GM19372 (cell line): ENCODE data around the gene ARL5C.

Source experiments
- ATAC-seq: cut with Tn5 transposase; IDR thresholded peaks from one replicate; pipeline ENCODE4 v1.9.1; 2021; ENCODE audit warnings: mild to moderate bottlenecking, low read depth, moderate library complexity; ENCODE audit not compliant: unreplicated experiment

The ARL5C gene

DNA sequence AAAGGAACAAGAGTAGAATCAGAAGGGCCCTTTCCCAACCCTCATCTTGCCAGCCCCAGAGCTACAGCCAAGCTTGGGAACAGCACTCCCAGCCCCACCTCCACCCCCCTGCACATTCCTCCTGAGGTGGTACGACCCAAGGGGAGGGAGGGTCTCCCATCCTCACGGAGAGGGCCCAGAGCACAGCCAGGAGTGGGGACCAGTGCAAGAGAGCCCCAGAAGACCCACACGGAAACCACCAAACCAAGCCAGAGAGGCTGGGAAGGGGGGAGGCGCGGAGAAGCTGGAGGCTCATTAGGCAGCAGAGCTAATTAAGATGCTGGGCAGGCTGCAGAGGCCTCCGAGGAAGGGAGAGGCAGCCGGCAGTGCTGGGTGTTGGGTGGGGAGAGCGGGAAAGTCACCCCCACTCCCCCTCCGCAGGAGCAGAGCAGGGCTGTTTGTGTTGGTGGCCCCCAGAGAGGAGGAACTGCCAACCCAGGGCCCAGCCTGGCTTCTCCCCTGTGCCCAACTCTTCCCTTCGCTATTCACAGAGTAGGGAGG, 29.1 kb upstream of the ARL5C start:
- no peak for ATAC-seq

DNA sequence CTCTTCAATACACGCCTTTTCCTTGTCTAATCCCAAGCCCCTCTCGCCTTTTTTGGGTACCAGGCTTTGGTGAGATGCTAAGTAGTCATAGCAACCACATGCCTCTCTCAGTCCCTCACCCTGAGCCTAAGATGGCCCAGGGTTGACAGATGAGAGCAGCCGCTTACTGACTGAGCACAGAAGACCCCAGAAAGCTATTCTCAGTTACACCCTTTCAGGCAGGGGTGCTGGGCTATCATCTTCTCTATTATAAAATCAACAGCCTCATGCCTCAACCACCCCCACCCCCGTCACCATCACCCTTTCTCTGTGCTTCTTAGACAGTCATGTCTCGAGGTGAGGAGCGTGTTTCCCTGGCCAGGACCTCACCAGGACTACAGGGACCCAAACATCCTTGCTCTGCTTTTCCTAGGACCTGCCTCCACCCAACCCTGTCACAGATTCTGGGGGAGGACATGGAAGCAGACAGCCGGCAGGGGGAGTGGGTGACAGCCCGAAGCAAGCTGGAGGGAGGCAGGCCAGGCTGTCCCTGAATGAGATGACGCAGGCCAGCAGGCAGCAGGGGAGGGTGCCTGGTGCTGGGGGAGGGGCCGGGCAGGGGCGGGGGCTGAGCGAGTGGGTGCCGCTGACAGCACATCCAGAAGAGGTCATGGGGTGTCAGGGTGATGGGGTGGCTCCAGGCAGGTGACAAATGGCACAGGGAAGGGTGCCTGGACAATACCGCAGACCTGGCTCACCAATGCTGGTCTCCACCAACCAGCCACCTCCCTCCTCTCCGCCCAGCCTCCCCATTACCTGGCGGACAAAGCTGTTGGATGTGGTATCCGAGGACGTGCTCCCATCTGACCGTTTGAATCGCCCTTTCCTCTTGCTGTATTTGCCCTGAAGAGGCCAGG, 28.4 kb upstream of the ARL5C start:
- ATAC-seq = no peak

DNA sequence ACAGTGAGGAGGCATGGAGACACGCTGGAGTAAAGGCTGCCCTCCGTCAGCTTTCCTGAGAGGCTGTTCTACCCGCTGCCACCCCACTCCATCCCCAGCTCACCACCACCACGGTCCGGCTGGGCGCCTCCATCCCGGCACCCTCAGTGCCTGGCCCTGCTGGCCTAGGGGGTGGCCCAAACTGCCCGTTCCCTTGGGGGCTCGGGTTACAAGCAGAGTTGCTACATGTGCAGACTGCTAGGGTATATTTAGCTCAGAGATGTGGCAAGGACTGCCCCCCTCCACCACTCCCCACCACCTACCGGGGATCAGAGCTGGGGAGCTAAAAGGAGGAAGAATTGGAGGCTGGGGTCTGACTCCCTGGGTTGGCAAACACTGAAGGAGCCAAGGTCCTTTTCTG, 27.4 kb upstream of the ARL5C start:
- ATAC-seq = no peak

DNA sequence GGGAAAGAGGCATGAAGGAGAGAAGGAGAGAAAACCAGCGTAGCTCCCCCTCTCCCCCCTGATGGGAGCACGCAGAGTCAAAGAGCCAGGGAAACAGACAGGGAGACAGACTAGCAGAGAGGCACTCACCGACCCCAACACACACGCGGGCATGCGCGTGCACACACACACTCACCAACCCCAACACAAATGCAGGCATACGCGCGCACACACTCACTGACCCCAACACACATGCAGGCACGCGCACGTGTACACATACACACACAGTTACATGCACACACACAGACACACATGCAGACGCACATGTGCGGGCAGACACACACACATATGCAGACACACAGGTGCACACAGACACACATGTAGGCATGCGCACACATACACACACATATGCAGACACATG, 26.9 kb upstream of the ARL5C start:
- ATAC-seq = no peak

DNA sequence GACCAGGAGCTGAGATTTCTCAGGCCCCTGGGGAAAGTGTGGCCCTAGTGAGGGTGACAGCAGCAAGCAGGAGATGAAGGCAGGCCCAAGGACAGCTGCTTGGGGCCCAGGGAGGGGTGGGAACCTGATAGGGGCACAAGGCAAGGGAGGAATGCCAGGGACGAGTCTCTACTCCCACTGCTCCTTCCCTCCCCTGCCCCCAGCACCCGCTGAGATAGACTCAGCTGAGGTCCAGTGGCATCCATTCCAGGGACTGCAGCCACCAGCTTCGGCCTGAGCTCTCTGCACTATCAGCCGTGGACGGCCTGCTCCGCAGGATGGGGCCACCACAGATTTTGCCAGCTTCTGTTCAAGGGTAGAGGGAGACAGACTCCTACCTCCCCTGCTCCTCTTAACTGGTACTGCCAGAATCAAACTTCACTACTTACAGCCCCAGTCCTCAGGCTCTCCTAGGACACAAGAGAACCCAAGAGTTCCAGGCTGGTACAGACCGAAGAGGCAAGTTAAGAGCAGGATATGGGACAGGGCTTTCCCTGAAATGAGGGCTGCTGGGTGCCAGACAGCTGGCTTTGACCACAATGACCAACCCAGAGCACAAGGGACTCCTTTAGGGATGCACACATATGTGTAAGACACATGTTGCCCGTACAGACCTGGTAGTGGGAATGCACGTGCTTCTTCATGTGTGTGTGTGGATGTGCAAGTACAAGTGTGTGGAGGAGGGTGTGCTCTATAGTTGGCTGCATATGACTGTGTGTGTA, 26.0 kb upstream of the ARL5C start:
- no peak for ATAC-seq

DNA sequence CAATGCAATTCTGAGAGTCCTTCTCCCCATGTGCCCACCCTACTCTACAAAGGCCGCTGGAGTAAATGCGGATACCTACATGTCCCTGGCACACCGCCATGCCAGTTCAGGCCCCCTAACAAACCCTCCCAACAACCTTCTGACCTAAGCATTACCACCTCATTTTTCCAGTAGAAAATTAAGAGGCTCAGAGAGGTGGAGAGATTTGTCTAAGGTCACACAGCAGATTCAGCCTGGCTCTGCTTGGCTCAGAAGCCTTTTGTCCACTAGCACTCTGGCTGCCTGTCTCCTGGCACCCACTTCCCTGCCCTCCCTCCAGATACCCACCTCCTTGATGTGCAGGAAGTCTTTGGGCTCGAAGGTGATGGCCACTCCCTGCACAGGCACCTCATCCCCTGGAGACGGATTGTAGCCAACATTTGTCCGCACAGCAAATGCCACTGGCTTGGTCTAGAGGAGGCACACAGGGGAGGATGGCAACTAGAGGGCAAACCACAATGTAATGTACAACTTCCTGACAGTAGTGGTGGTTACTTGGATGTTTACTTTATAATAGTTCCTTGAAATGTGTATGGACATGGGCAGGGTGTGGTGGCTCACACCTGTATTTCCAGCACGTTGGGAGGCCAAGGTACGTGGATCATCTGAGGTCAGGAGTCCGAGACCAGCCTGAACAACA, 21.3 kb upstream of the ARL5C start:
- no peak for ATAC-seq

DNA sequence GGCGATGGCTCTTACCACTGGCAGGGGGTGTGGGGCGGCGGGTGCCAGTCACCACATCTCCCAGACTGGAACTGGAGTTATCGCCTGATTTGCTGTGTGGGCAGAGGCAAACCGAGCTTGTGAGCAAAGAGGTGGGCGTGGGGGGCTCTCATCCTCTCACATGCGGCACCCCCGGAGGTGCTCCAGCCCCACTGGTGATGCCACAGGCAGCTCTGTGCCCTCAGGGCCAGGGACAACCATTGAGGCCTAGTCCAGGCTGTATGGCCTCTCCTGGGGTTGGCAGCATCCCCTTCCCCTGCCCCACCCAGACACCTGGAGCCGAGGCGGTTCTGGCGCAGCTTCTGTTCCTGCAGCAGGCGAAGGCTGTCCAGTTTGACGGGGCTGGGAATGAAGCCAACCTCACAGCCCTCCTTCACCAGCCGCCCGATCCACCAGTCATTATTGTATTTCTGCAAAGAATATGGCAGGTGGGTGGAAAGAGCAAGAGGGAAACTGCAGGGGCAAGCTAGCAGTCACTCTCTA, 20.6 kb upstream of the ARL5C start:
- no peak for ATAC-seq

DNA sequence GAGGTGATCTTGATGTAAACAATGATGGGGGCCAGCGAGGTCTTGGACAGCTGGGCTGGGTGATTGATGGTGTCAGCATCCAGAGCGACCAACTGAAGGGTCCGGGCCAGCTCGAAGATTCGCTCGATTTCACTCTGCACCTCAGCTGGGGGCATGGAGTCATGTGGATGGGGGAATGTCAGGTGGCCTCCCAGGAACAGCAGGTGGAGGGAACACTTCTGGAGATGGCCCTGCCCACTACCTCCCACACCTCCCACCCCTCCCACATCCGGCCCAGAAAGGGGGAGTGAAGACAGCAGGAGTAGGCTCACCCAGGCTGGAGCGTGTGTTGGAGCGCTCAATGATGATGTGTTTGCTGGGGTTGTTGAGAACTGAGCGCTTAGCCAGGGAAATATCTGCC, 17.8 kb upstream of the ARL5C start:
- ATAC-seq = no peak

DNA sequence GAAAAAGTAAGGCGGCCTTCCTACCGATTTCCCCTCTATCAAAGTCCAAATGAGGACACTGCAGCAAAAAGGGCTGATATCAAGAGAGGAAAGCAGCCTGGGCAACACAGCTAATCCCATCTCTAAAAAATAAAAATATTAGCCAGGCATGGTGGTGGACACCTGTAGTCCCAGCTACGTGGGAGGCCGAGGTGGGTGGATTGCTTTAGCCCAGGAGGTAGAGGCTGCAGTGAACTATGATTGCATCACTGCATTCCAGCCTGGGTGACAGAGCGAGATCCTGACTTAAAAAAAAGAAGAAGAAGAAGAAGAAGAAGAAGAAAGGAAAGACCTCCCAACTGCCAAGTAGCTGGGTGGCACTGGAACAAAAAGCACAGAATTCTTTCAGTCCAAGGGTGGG, 17.1 kb upstream of the ARL5C start:
- ATAC-seq = no peak

DNA sequence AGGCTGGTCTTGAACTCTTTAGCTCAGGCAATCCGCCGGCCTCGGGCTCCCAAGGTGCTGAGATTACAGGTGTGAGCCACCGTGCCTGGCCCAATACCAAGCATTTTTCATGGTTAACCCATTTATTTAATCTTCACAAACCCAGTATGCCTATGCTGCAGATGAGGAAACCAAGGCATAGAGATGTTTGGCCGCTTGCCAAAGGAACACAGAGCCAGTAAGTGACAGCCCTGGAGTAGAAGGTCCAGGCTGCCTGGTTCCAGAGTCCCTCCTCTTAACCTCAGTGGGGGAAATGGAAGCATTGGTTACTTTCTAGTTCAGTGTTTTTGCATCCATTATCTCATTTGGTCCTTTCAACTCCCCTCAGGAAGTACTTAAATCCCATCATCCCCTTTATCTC, 15.3 kb upstream of the ARL5C start:
- no peak for ATAC-seq

DNA sequence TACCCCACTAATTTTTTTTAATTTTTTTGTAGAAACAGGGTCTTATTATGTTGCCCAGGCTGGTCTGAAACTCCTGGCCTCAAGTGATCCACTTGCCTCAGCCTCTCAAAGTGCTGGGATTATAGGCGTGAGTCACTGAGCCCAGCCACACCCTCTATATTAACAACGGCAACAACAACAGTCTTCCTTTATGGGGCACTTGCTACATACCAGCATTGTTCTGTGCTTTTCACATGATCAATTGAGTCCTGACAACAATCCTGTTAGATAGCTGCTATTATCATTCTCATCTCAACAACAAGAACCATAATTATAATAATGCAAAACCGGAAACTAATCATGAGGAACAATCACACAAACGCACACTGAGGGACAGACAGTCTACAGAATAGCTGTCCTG, 12.6 kb upstream of the ARL5C start:
- no peak for ATAC-seq

DNA sequence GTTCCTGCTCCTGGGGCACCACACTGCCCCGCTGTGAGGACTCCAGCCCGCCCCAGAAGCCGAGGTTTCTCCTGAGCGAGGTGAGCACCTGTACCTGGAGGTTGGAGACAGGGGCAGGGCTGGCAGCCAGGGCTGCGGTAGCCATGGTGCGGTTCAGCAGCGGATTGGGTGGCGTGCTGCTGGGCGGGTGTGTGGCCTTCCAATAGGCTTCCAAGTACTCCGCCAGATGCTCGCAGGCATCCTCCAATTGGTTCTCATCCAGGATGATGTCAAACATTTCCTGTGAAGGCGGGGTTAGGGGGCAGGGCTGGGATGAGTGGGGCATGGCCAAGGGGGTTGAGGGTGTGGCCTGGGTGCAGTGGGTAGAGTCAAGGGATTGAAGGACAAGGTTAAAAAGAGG, 11.3 kb upstream of the ARL5C start:
- no peak for ATAC-seq

DNA sequence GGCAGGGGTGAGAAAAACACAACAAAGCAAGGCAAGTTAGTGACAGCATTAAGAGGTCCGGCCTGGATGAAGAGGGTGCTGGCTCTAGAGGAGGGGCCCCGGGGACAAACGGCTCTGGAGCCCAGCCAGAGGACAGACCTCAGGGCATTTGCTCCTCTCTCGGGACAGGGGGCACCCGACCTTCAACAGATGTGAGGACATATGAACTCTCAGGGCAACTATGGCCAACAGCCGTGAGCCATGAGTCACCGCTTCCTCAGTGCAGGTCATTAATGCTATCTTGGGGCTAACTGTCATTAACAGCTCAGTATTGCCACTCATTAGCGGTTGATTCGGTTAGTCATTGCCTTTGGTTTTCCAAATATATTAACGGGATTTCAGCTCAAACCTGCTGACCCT, 9.7 kb upstream of the ARL5C start:
- no peak for ATAC-seq

DNA sequence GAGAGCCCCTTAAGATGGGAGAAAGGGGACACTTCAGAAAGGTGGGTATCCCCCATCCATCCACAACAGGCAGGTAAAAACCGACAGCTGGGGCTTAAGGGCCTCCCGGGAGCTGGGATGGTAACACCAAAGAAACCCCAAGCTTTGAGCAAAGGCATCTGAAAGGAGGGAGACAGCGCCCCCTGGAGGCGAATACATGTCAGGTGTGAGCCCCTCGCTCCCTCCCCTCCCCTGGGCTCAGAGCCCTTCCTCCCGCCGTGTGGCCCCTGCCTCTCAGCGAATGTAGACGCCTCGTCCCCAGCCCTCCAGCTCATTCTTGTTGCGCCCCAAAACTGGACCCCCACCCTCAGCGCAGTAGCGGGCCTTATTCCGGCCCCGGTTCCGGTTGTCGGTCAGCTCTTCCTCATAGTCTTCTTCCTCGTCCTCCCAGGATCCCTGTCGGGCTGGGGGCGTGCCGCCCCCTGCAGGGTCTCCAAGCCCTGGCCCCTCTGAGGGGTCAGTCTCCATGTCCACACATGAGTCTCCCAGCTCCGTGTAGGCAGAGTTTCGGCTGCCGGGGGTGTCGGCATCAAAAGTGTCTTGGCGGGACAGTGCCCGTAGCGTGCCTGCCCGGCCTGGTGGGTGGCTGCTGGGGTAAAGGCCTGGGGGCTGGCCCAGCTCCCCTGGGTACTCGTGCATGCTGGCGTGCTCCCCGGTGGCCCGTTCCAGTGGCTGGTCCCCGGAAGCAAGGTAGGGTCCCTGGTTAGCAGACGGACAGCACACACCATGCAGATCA, 9.1 kb upstream of the ARL5C start:
- ATAC-seq = no peak

DNA sequence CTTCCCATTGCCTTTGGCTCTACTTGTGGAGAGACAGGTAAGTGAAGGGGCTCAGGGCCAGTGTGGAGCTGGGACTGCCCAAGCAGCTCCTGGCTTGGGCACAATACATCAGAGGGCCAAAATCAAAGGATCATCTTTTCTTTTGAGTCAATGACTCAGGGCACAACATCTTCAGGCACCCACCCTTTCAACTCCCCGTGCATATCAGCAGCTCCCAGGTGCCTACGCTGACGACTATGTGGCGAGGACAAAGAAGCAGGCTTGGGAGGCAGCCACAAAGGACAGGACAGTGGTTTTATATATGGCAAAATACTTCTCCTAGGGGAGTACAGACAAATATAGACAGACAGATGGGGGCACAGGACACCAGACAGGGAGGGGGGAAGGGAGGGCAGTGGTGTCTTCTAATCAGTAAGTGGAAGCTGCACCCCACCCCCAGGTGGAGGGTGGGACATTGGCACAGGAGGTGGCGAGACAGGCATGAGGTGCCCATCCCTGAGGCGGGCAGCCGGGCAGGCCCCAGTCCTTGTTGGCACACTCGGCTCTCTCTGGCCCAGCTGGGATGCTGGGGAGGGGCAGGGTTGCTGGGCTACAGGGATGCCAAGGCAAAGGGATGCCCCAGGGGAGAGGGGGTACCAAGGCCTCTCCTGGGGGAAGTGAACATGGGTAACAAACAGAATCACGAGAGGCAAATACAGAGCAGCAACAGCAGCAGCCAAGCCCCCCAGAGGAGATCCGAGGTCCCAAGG, 7.7 kb upstream of the ARL5C start:
- ATAC-seq = no peak

DNA sequence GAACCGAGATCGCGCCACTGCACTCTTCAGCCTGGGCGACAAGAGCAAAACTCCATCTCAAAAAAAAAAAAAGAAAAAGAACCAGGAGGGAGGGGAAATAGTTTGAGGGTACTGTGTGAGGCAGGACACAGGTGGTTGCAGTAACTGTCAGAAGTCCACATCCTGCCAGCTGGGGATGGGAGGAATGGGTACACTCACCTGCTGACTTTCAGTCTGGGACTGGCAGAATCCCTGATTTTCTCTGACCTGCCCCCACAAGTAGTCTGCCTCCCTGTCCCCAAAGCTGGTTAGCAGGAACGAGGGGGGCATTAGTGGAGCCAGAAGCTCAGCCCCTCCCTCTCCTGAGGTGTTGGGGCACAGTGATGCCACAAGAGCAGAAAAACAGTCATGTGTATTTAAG, 7.1 kb upstream of the ARL5C start:
- ATAC-seq = no peak

DNA sequence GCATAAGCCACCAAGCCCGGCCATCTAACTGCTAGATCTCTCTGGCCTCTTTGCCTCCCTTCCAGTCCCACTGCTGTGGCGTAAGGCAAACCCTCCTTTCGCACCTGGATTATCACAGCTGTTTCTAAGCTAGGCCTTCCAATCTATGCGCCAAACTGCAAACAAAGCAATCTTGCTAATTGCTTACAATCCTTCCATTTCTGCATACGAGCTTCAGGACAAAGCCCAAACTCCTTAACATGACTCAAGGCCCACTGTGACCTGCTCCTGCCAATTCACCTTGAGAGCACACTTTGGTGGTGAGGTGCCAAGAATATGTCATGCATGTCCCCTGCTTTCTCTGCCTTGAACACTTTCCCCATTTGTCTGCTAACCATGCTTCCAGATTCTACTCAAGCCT, 6.0 kb upstream of the ARL5C start:
- ATAC-seq = no peak

DNA sequence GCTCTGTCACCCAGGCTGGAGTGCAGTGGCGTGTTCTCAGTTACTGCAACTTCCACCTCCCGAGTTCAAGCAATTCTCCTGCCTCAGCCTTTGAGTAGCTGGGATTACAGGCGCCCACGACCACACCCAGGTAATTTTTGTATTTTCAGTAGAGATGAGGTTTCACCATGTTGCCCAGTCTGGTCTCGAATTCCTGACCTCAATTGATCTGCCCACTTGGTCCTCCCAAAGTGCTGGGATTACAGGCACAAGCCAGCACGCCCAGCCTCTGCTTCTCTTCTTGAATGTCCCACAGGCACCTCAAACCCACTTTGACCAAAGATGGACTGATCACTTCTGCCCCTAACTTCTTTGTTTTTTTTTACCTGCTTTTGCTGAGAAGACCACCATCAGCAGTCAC, 4.6 kb upstream of the ARL5C start:
- ATAC-seq = no peak

DNA sequence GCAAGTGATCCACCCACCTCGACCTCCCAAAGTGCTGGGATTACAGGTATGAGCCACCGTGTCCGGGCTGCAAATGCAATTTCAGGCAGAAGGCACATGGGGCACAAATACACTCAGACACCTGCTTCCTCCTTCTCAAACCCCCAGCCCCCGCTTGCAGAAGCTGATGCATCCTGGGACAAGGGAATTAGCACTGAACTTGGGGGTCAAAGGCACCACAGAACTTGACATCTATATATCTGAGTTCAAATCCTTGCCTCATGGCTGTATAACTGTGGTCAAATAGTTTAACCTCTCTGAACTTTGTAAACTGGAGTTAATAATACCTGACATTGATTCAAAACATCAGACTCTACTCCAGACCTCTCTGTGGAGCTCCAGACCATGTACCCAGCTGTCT, 4.1 kb upstream of the ARL5C start:
- ATAC-seq = no peak
